Psoas muscle (tissue), 8 donors: ENCODE data around the gene RNU6-8. TPM values are rescaled to one million over a fixed set of nuclear protein-coding genes. Genes with fewer than 3 reads are reported as not detected.
A peak's percentile ranks its signal among the peaks of the same experiment; 100 is the strongest.

Experiments used
- ATAC-seq, 4 donors: fragments of 200-7000 bp; cut with Tn5 transposase; one replicate each; pipeline ENCODE4 v1.9.1; 2020; ENCODE audit warnings: moderate library complexity in 3 of 4, mild to moderate bottlenecking in 2 of 4
- DNase-seq, 2 donors: peaks; one replicate each; pipeline ENCODE4 v3.0.0-alpha.2; 2020
- H3K27ac ChIP-seq: fragments of 200-600 bp; one replicate; pipeline ENCODE4 v1.8.0; 2022
- H3K27me3 ChIP-seq, 3 donors: fragments of 200-600 bp in 1 of 3; one replicate each; pipeline versions ENCODE4 v1.6.1 to v1.8.0; 2013 to 2022; ENCODE audit warnings: low read length in 2 of 3, mild to moderate bottlenecking in 2 of 3, moderate library complexity in 1 of 3; ENCODE audit not compliant: insufficient read depth in 3 of 3
- H3K36me3 ChIP-seq, 2 donors: fragments of 200-600 bp in 1 of 2; one replicate each; pipeline versions ENCODE4 v1.6.1 to v1.8.0; 2013 to 2022; ENCODE audit warnings: low read depth in 1 of 2, mild to moderate bottlenecking in 1 of 2, moderate library complexity in 1 of 2; ENCODE audit not compliant: insufficient read depth in 1 of 2
- H3K4me1 ChIP-seq: fragments of 200-600 bp; one replicate; pipeline ENCODE4 v1.8.0; 2022
- H3K4me3 ChIP-seq: fragments of 200-600 bp; one replicate; pipeline ENCODE4 v1.8.0; 2022; ENCODE audit warnings: mild to moderate bottlenecking
- H3K9me3 ChIP-seq: fragments of 200-600 bp; one replicate; pipeline ENCODE4 v1.8.0; 2022
- CTCF ChIP-seq: fragments of 200-600 bp; IDR thresholded peaks from one replicate; pipeline ENCODE4 v1.8.0; 2022; ENCODE audit warnings: antibody characterized with exemption
- WGBS, 3 donors: extraction: QIAGEN DNeasy Blood & Tissue Kit; methylation state at CpG; one replicate each; pipeline versions ENCODE4 v1.1.6 to v1.1.7; 2013; 5-methylcytosine and 5-hydroxymethylcytosine counted together
- intact Hi-C, 2 donors: fragments of 100-400 bp; cut with DNase I; formaldehyde crosslinking; loops; one replicate each; pipeline versions ENCODE4 v1.11.0 to v1.14.2; 2022
- polyA plus RNA-seq, 3 donors: library from polyadenylated mRNA; stranded (reverse); fragments of 200-250 nt; gene quantifications; one replicate each; pipeline ENCODE4 v1.2.3, GENCODE V29; 2013
- total RNA-seq, 4 donors: library from RNA; stranded (reverse); fragmentation: NEBNext Ultra II Directional in 2 of 4; extraction: Animal tissue kit (Norgen Biotek cat#: 25700) in 2 of 4; gene quantifications; one replicate each; pipeline versions ENCODE4 v1.2.1 to v1.2.4, GENCODE V29; 2021 to 2023
- donor health status: healthy with polysubstance abuse.
- donor health status: DM: no; HTN: no; CAD: no; lungs with moderate emphysema.
- donor health status: Bipolar disorder and iron deficiency.
- donor health status: healthy.
- donor health status: DM: yes; HTN: yes; CAD: no.
- donor health status: DM: no; HTN: no; CAD: no.
- donor health status: DM: no; HTN: no; CAD: no.
- donor health status: DM: yes; HTN: yes; CAD: no.

RNU6-8 gene
- total and polyA plus RNA-seq, 7 donors, result not detected

GRCh38 chr14:32205554-32205953 lies 2.5 kb upstream of the RNU6-8 start:
- WGBS, 3 donors, result 91 to 97% (median 94%) methylated on average over 3 of the region's 3 CpGs
- intact Hi-C loops, result no loop called here
- Histone ChIP-seq H3K4me1 (peaks cover 5% of the 10 kb centered on the region), H3K27me3 (no peaks in the 10 kb centered on the region), H3K27ac (no peak overlapping the region), H3K36me3 (no peaks in the 10 kb centered on the region), H3K4me3 (no peak overlapping the region), H3K9me3 (no peaks in the 10 kb centered on the region)
- TF ChIP-seq CTCF, result no peak
- no peak for DNase-seq
- ATAC-seq, result no peak

- Histone ChIP-seq H3K4me1 (peaks cover 5% of the 10 kb centered on the region), H3K27ac (peak overlapping the region; percentile 89), H3K36me3 (no peaks in the 10 kb centered on the region), H3K9me3 (no peaks in the 10 kb centered on the region), H3K4me3 (peak overlapping the region; percentile 84), H3K27me3 (no peaks in the 10 kb centered on the region)
- DNase-seq (peak in 1 of 2 donors; percentile 57), ATAC-seq (peak; percentile 28 to 42 (median 36))
- no peak for TF ChIP-seq CTCF
- WGBS, 3 donors, result 1 to 2% (median 2%) methylated on average over 14 of the region's 14 CpGs
- intact Hi-C loops, result loop anchor here (1.0 to 5.0 kb wide), 4 partner anchors 48 to 268 kb away; partner anchors contain the start of gene ARHGAP5 (in 1 of the 2)
Observed at GRCh38 chr14:32203928-32204357, 874 bp upstream of the RNU6-8 start.

- intact Hi-C loops, result loop anchor here (2.0 to 5.0 kb wide), 3 partner anchors 50 to 270 kb away; partner anchors contain the start of gene ARHGAP5 (in 1 of the 2)
- 2 to 3% (median 3%) methylated on average over 8 of the region's 8 CpGs for WGBS, 3 donors
- Histone ChIP-seq H3K27ac (peak overlapping the region; percentile 89), H3K27me3 (no peaks in the 10 kb centered on the region), H3K4me1 (peaks cover 5% of the 10 kb centered on the region), H3K36me3 (no peaks in the 10 kb centered on the region), H3K9me3 (no peaks in the 10 kb centered on the region), H3K4me3 (peak overlapping the region; percentile 84)
- DNase-seq (no peak), ATAC-seq (peak in 1 of 4 donors; percentile 17)
- no peak for TF ChIP-seq CTCF
Observed at GRCh38 chr14:32202491-32202997, 525 bp downstream of the RNU6-8 start.

- WGBS, 3 donors, result 1% methylated on average over 40 of the region's 40 CpGs
- Histone ChIP-seq H3K4me3 (peak within 1 kb of the TSS; percentile 84), H3K9me3 (no peaks in the 10 kb centered on the region), H3K27me3 (no peaks in the 10 kb centered on the region), H3K27ac (peak within 1 kb of the TSS; percentile 89), H3K4me1 (peaks cover 5% of the 10 kb centered on the region), H3K36me3 (no peaks in the 10 kb centered on the region)
- intact Hi-C loops, result loop anchor here (2.0 to 5.0 kb wide), 3 partner anchors 50 to 270 kb away; partner anchors contain the start of gene ARHGAP5 (in 1 of the 2)
- ATAC-seq, result peak; percentile 20 to 61 (median 44)
- peak; percentile 34 to 66 for DNase-seq
- no peak for TF ChIP-seq CTCF
Observed at GRCh38 chr14:32201816-32202490, 1.1 kb downstream of the RNU6-8 start, which contains the start of gene RNU6-7. Gene RNU6-7 (plus strand): TSS chr14:32202045.
